H1 (cell line): ENCODE results near the gene SSX2IP. TPM values are rescaled to one million over a fixed set of nuclear protein-coding genes. Genes with fewer than 3 reads are reported as not detected.

Experiments
- CTCF ChIA-PET: fragments of 300-600 bp; sonication (Branson Sonifier 250); formaldehyde crosslinking; loops from one replicate; lab custom pipeline; 2021; ENCODE audit not compliant: partially characterized antibody; lab: Charles Lee
- POLR2A ChIA-PET: fragments of 300-600 bp; sonication (Branson Sonifier 250); formaldehyde crosslinking; loops from one replicate; lab custom pipeline; 2021; ENCODE audit warnings: inconsistent platforms; ENCODE audit not compliant: partially characterized antibody; lab: Charles Lee
- DNase-seq, 2 experiments: peaks; one replicate each; pipeline versions ENCODE4 v3.0.0 to v3.0.0-alpha.2; 2010 to 2022; ENCODE audit warnings: low spot score in 2 of 2, low read depth in 1 of 2, mixed read lengths in 1 of 2
- FAIRE-seq: peaks from 2 replicates; lab custom pipeline; 2011; peaks lifted over from hg19 to GRCh38; lab: Jason Lieb, UNC
- H2AFZ ChIP-seq: 2 replicates; pipeline ENCODE4 v1.8.1; 2012; ENCODE audit warnings: low read length, inconsistent platforms
- H2AK5ac ChIP-seq: 2 replicates; pipeline ENCODE4 v1.6.1; 2013; ENCODE audit warnings: low read depth, low read length
- H2BK120ac ChIP-seq: replicated peaks from 2 replicates; pipeline ENCODE3; 2013; ENCODE audit warnings: low read depth, low read length, inconsistent platforms
- H2BK12ac ChIP-seq: 2 replicates; pipeline ENCODE4 v1.6.1; 2013; ENCODE audit warnings: low read depth, low read length
- H2BK15ac ChIP-seq: 2 replicates; pipeline ENCODE4 v1.6.1; 2013; ENCODE audit warnings: low read length
- H2BK20ac ChIP-seq: 2 replicates; pipeline ENCODE4 v1.6.1; 2013; ENCODE audit warnings: low read length
- H2BK5ac ChIP-seq: 2 replicates; pipeline ENCODE4 v1.6.1; 2013; ENCODE audit warnings: low read depth, low read length
- H3K14ac ChIP-seq: 2 replicates; pipeline ENCODE4 v1.6.1; 2013; ENCODE audit warnings: inconsistent platforms; ENCODE audit not compliant: insufficient read length
- H3K18ac ChIP-seq: 2 replicates; pipeline ENCODE4 v1.6.1; 2013; ENCODE audit warnings: low read length; ENCODE audit errors: extremely low read depth
- H3K23ac ChIP-seq: 2 replicates; pipeline ENCODE4 v1.6.1; 2013; ENCODE audit warnings: inconsistent platforms; ENCODE audit not compliant: insufficient read length
- H3K23me2 ChIP-seq: 2 replicates; pipeline ENCODE4 v1.6.1; 2013; ENCODE audit warnings: low read depth, low read length
- H3K27ac ChIP-seq: 2 replicates; pipeline ENCODE4 v1.6.1; 2011; ENCODE audit warnings: low read depth, low read length, inconsistent platforms
- H3K27me3 ChIP-seq, 4 experiments: replicated peaks in 1 of 4; 1 replicate in 1 of 4; 2 replicates in 3 of 4; pipeline versions ENCODE4 v1.6.1 to v1.8.1; 2011 to 2013; ENCODE audit warnings: low read length in 3 of 4, mild to moderate bottlenecking in 3 of 4, inconsistent platforms in 2 of 4, mixed read lengths in 2 of 4, moderate library complexity in 1 of 4; ENCODE audit not compliant: control insufficient read depth in 3 of 4, insufficient read depth in 3 of 4; ENCODE audit errors: extremely low read depth in 1 of 4
- H3K36me3 ChIP-seq, 4 experiments: 2 replicates each; pipeline versions ENCODE4 v1.6.1 to v1.8.1; 2011 to 2013; ENCODE audit warnings: mild to moderate bottlenecking in 4 of 4, low read length in 3 of 4, moderate library complexity in 2 of 4, control low read depth in 1 of 4, inconsistent platforms in 1 of 4; ENCODE audit not compliant: insufficient read depth in 4 of 4, control insufficient read depth in 2 of 4
- H3K4ac ChIP-seq: replicated peaks from 2 replicates; pipeline ENCODE3; 2013; ENCODE audit warnings: low read length, low read depth, mixed read lengths, inconsistent platforms; ENCODE audit not compliant: insufficient read length
- H3K4me1 ChIP-seq, 4 experiments: replicated peaks in 1 of 4; 1 replicate in 1 of 4; 2 replicates in 3 of 4; pipeline versions ENCODE4 v1.6.1 to v1.8.1; 2011 to 2013; ENCODE audit warnings: low read length in 3 of 4, inconsistent platforms in 2 of 4, mixed read lengths in 1 of 4; ENCODE audit not compliant: insufficient read depth in 4 of 4, control insufficient read depth in 3 of 4
- H3K4me2 ChIP-seq, 2 experiments: 2 replicates each; pipeline versions ENCODE4 v1.6.1 to v1.8.1; 2011 to 2013; ENCODE audit warnings: low read depth in 2 of 2, low read length in 2 of 2, control low read depth in 1 of 2, inconsistent platforms in 1 of 2, mild to moderate bottlenecking in 1 of 2; ENCODE audit not compliant: insufficient read depth in 1 of 2
- H3K4me3 ChIP-seq, 4 experiments: fragments of 200-600, 300-600 bp in 1 of 4; sonication (generic), shearing (Covaris generic), sonication (Bioruptor Twin) in 1 of 4; 2 replicates each; pipeline versions ENCODE4 v1.5.1 to v1.8.1; 2011 to 2016; ENCODE audit warnings: low read length in 4 of 4, low read depth in 3 of 4, control low read depth in 2 of 4, inconsistent platforms in 2 of 4, mild to moderate bottlenecking in 2 of 4, mixed read lengths in 1 of 4, moderate library complexity in 1 of 4; ENCODE audit not compliant: insufficient read depth in 2 of 4; ENCODE audit errors: extremely low read depth in 1 of 4
- H3K56ac ChIP-seq: replicated peaks from 2 replicates; pipeline ENCODE3; 2013; ENCODE audit warnings: low read depth, mild to moderate bottlenecking, mixed read lengths, low read length, inconsistent platforms; ENCODE audit not compliant: insufficient read length
- H3K79me1 ChIP-seq: 2 replicates; pipeline ENCODE4 v1.6.1; 2013; ENCODE audit warnings: low read depth, low read length, control low read depth
- H3K79me2 ChIP-seq, 2 experiments: 2 replicates each; pipeline versions ENCODE4 v1.6.1 to v1.8.1; 2012 to 2013; ENCODE audit warnings: low read length in 2 of 2, mild to moderate bottlenecking in 2 of 2, inconsistent platforms in 1 of 2; ENCODE audit not compliant: insufficient read depth in 2 of 2, control insufficient read depth in 1 of 2
- H3K9ac ChIP-seq, 4 experiments: replicated peaks in 1 of 4; 1 replicate in 1 of 4; 2 replicates in 3 of 4; pipeline versions ENCODE4 v1.6.1 to v1.8.1; 2011 to 2013; ENCODE audit warnings: low read depth in 3 of 4, low read length in 3 of 4, control low read depth in 2 of 4, mild to moderate bottlenecking in 2 of 4, moderate library complexity in 2 of 4, inconsistent platforms in 1 of 4; ENCODE audit errors: extremely low read depth in 1 of 4
- H3K9me3 ChIP-seq, 2 experiments: 2 replicates each; pipeline versions ENCODE4 v1.6.1 to v1.8.1; 2012 to 2013; ENCODE audit warnings: mild to moderate bottlenecking in 2 of 2, moderate library complexity in 2 of 2, control low read depth in 1 of 2, inconsistent platforms in 1 of 2, low read depth in 1 of 2, low read length in 1 of 2, mixed read lengths in 1 of 2; ENCODE audit not compliant: insufficient read depth in 2 of 2
- H4K20me1 ChIP-seq, 2 experiments: replicated peaks in 1 of 2; 2 replicates each; pipeline versions ENCODE3 to v1.8.1; 2011 to 2013; ENCODE audit warnings: inconsistent platforms in 2 of 2, low read length in 2 of 2, mild to moderate bottlenecking in 1 of 2; ENCODE audit not compliant: insufficient read depth in 2 of 2, control insufficient read depth in 1 of 2
- H4K5ac ChIP-seq: 2 replicates; pipeline ENCODE4 v1.6.1; 2013; ENCODE audit warnings: low read length, low read depth, mixed read lengths, inconsistent platforms; ENCODE audit not compliant: insufficient read length
- H4K8ac ChIP-seq: 2 replicates; pipeline ENCODE4 v1.8.0; 2013; ENCODE audit warnings: mild to moderate bottlenecking, moderate library complexity, low read length, inconsistent platforms; ENCODE audit not compliant: insufficient read depth; ENCODE audit errors: extremely low read depth
- H4K91ac ChIP-seq: replicated peaks from 2 replicates; pipeline ENCODE3; 2013; ENCODE audit warnings: low read length, mixed read lengths, inconsistent platforms; ENCODE audit not compliant: insufficient read length
- KDM1A ChIP-seq: fragments of 200-600, 300-600 bp; sonication (generic); IDR thresholded peaks from 2 replicates; pipeline ENCODE4 v1.7.1; 2016; ENCODE audit warnings: mild to moderate bottlenecking, low read length, borderline replicate concordance
- KDM4A ChIP-seq: IDR thresholded peaks from one replicate; pipeline ENCODE4 v1.7.1; 2012; ENCODE audit warnings: low read depth, mild to moderate bottlenecking, moderate library complexity, low read length, inconsistent platforms; ENCODE audit not compliant: severe bottlenecking
- NRF1 ChIP-seq: IDR thresholded peaks from 2 replicates; pipeline ENCODE4 v1.6.1; 2011; ENCODE audit warnings: mild to moderate bottlenecking, low read depth, low read length, improper control_type of control experiment
- PHF8 ChIP-seq: fragments of 200-600 bp; sonication (generic); conservative IDR thresholded peaks from 2 replicates; pipeline ENCODE4 v1.7.1; 2012; ENCODE audit warnings: low read depth, mild to moderate bottlenecking, inconsistent platforms, low read length, moderate library complexity
- POLR2AphosphoS5 ChIP-seq: IDR thresholded peaks from 2 replicates; pipeline ENCODE4 v1.6.1; 2011; ENCODE audit warnings: low read depth, low read length
- RAD21 ChIP-seq, 2 experiments: IDR thresholded peaks in 1 of 2; conservative IDR thresholded peaks in 1 of 2; 2 replicates each; pipeline ENCODE4 v1.6.1; 2011; ENCODE audit warnings: low read depth in 2 of 2, low read length in 2 of 2, improper control_type of control experiment in 1 of 2, inconsistent platforms in 1 of 2, mild to moderate bottlenecking in 1 of 2, moderate library complexity in 1 of 2
- SAP30 ChIP-seq: fragments of 300-600 bp; sonication (generic); IDR thresholded peaks from 2 replicates; pipeline ENCODE4 v1.7.1; 2012; ENCODE audit warnings: low read length, moderate library complexity, mild to moderate bottlenecking, inconsistent platforms; ENCODE audit not compliant: insufficient read depth, insufficient replicate concordance
- WGBS, 2 experiments: shearing (Covaris generic) in 1 of 2; methylation state at CpG; one replicate each; pipeline versions ENCODE4 v1.1.6 to v1.1.7; 2013 to 2015; ENCODE audit warnings: low lambda C conversion rate in 2 of 2, mixed read lengths in 2 of 2, inconsistent platforms in 1 of 2, low coverage in 1 of 2, missing lambda C conversion rate in 1 of 2; ENCODE audit not compliant: insufficient replicate concordance in 2 of 2, insufficient coverage in 1 of 2, insufficient read length in 1 of 2; ENCODE audit errors: extremely low coverage in 1 of 2, missing lambda C conversion rate in 1 of 2; 5-methylcytosine and 5-hydroxymethylcytosine counted together
- polyA plus RNA-seq, 7 experiments: library from polyadenylated mRNA; depleted of rRNA in 3 of 7; stranded (reverse) in 5 of 7; unstranded in 2 of 7; fragments of >200 nt in 5 of 7; fragments of 200-250 nt in 2 of 7; gene quantifications; 1 replicate in 5 of 7; 2 replicates in 1 of 7; 4 replicates in 1 of 7; pipeline versions ENCODE4 v1.2.1 to v1.2.3, GENCODE V29; 2011 to 2013; ENCODE audit warnings: missing spikeins in 2 of 7, mixed read lengths in 2 of 7
- total RNA-seq: library from RNA; stranded (reverse); fragmentation: NEBNext Ultra II Directional; extraction: Animal tissue kit (Norgen Biotek cat#: 25700); gene quantifications from 2 replicates; pipeline ENCODE4 v1.2.1, GENCODE V29; 2021
- TF ChIP-seq, protein P1 (sequence below): IDR thresholded peaks from 2 replicates; pipeline ENCODE4 v1.6.1; 2012; ENCODE audit warnings: low read length, inconsistent platforms

SSX2IP gene
- total and polyA plus RNA-seq, 2 of the 8 experiments (the other 6 are each of a cell fraction or from before 2014, with no cell fraction given): 4.0 to 31.3 TPM

DNA sequence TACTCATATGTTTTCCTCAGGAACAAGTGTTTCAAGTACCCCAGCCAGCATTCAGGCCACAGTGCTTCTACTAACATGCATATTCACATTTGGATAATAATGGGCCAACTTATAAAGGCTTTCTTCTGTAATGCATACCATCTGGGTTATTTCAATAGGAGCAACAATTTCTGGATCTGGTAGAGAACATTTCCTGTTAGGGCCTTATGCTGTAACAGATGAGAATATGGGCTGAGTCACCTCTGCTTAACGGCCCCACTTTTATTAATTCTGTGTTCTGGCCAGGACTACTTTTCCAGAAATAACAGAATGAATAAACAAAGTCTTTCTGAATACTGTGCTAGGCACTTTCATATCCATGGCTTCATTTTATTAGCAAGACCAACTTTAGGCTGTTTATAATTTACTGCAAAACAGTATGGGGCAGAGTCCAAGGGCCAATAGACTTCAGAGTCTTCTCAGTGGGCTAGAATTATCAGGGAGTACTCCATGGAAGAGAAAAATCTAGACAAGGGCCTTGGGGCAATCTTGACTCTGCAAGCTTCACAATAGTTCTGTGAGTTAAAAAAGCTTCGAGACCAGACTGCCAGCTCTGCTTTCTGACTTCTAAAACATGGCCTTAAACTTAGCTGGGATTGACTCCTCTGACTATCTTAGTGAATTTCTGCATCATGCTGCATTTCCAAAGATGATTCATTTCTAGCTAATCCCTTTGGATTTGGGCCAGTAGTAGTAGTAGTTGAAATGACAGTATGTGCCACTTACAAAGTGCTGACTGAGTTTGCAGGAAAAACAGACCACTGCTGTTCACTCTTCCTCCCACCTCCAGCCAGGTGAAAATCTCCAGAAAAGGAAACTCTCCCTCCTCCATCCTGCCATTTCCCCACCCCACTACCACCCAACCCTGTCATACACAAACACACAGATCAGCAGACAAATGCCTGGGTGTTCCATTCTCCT lies 8.2 kb upstream of the SSX2IP start:
- Histone ChIP-seq H3K27me3 (0 out of 7 replicates have a peak, but pooled peaks cover 0 to 1% (median 0%) of the 10 kb centered on the region in 4 experiments), H3K14ac (no peak overlapping the region), H4K91ac (no peak overlapping the region), H2AK5ac (no peak overlapping the region), H4K20me1 (no peaks in the 10 kb centered on the region), H3K18ac (0 out of 2 replicates have a peak overlapping the region, but pooled peaks have one; percentile 65), H3K27ac (no peak overlapping the region), H3K79me2 (no peaks in the 10 kb centered on the region), H3K4me3 (no peak overlapping the region), H3K9me3 (no peaks in the 10 kb centered on the region), H4K8ac (no peak overlapping the region), H3K4me2 (peak overlapping the region in 1 of 2 experiments; percentile 35; a peak in 1 of 4 replicates), H3K4ac (no peak overlapping the region), H2AFZ (no peak overlapping the region), H2BK120ac (no peak overlapping the region), H3K36me3 (no peaks in the 10 kb centered on the region), H2BK15ac (no peak overlapping the region; the same call in 1 of the 2 replicates), H2BK20ac (no peak overlapping the region), H2BK12ac (no peak overlapping the region), H3K4me1 (peaks cover 0 to 16% (median 10%) of the 10 kb centered on the region in 4 experiments; a peak in 5 of 7 replicates), H3K23ac (no peak overlapping the region), H3K56ac (no peak overlapping the region), H2BK5ac (no peak overlapping the region), H3K9ac (no peak overlapping the region), H3K23me2 (no peaks in the 10 kb centered on the region; the same call in 1 of the 2 replicates), H4K5ac (no peak overlapping the region), H3K79me1 (no peaks in the 10 kb centered on the region)
- ChIA-PET CTCF (interaction anchor here (0.8 to 1.8 kb wide), 5 partner anchors 10 to 55 kb away, joined by 3 to 6 read pairs (median 3); no protein-coding TSS in a partner anchor), POLR2A (interaction anchor here (0.8 to 1.0 kb wide), 3 partner anchors 9 to 60 kb away, joined by 3 read pairs; no protein-coding TSS in a partner anchor)
- DNase-seq: no peak
- WGBS, 2 experiments: 75% methylated on average over 2 of the region's 2 CpGs; no CpG with 5 or more reads in 1 of the 2 experiments
- FAIRE-seq: no peak
- TF ChIP-seq NRF1 (no peak), RAD21 (IDR thresholded peaks at IDR 0.05 in 1 of 2, conservative IDR thresholded peaks at IDR 0.05 in 1 of 2; ENCODE audit: low read depth in 2 of 2, low read length in 2 of 2) (no peak), KDM1A (no peak), POLR2AphosphoS5 (no peak), KDM4A (no peak), PHF8 (no peak), SAP30 (no peak)
- TF ChIP-seq, protein P1, sequence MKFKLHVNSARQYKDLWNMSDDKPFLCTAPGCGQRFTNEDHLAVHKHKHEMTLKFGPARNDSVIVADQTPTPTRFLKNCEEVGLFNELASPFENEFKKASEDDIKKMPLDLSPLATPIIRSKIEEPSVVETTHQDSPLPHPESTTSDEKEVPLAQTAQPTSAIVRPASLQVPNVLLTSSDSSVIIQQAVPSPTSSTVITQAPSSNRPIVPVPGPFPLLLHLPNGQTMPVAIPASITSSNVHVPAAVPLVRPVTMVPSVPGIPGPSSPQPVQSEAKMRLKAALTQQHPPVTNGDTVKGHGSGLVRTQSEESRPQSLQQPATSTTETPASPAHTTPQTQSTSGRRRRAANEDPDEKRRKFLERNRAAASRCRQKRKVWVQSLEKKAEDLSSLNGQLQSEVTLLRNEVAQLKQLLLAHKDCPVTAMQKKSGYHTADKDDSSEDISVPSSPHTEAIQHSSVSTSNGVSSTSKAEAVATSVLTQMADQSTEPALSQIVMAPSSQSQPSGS: no peak
